Right renal cortex interstitium (tissue), 3 donors: ENCODE data around the gene GNAZ. TPM values are rescaled to one million over a fixed set of nuclear protein-coding genes. Genes with fewer than 3 reads are reported as not detected.

ENCODE experiments used
- DNase-seq, 3 donors: peaks; one replicate each; pipeline ENCODE4 v3.0.0-alpha.2; 2013; ENCODE audit warnings: low read depth in 3 of 3, low spot score in 2 of 3
- polyA plus RNA-seq, 3 donors: library from polyadenylated mRNA; unstranded; fragments of 120-200 nt; gene quantifications; one replicate each; pipeline ENCODE4 v1.2.1, GENCODE V29; 2013; ENCODE audit not compliant: insufficient read length in 3 of 3

The GNAZ gene
- polyA plus RNA-seq, 3 donors, result 4.6 to 6.2 (median 5.0) TPM

GRCh38 chr22:23105304-23105703, 35.0 kb downstream of the GNAZ start:
- DNase-seq, result no peak

GRCh38 chr22:23105919-23106318, 35.6 kb downstream of the GNAZ start:
- DNase-seq, result no peak

GRCh38 chr22:23106344-23106743, 36.0 kb downstream of the GNAZ start:
- no peak for DNase-seq

- DNase-seq, result no peak
These were observed 36.6 kb downstream of the GNAZ start for GRCh38 chr22:23106906-23107367.

- no peak for DNase-seq
These were observed 37.3 kb downstream of the GNAZ start for GRCh38 chr22:23107487-23108248.

- DNase-seq, result no peak
These were observed 38.1 kb downstream of the GNAZ start for GRCh38 chr22:23108249-23109078.

GRCh38 chr22:23109079-23109347, 38.7 kb downstream of the GNAZ start:
- no peak for DNase-seq

- no peak for DNase-seq
These were observed 39.2 kb downstream of the GNAZ start for GRCh38 chr22:23109441-23109978.

- DNase-seq, result no peak
These were observed 40.0 kb downstream of the GNAZ start for GRCh38 chr22:23110190-23110921.

GRCh38 chr22:23110922-23111527, 40.7 kb downstream of the GNAZ start:
- DNase-seq, result no peak

GRCh38 chr22:23112472-23113012, 42.2 kb downstream of the GNAZ start:
- DNase-seq, result no peak

- DNase-seq, result no peak
These were observed 42.9 kb downstream of the GNAZ start for GRCh38 chr22:23113067-23113846.

- no peak for DNase-seq
These were observed 43.8 kb downstream of the GNAZ start for GRCh38 chr22:23113847-23114720.

- no peak for DNase-seq
These were observed 44.4 kb downstream of the GNAZ start for GRCh38 chr22:23114721-23115020.

GRCh38 chr22:23115369-23115768, 45.0 kb downstream of the GNAZ start:
- DNase-seq, result no peak

- DNase-seq, result no peak
These were observed 45.6 kb downstream of the GNAZ start for GRCh38 chr22:23115825-23116494.

- no peak for DNase-seq
These were observed 46.4 kb downstream of the GNAZ start for GRCh38 chr22:23116506-23117263.

- DNase-seq, result no peak
These were observed 47.0 kb downstream of the GNAZ start for GRCh38 chr22:23117275-23117674.
